Activated gamma-delta T cell (primary cell): ENCODE data around the gene GAL3ST2.

ENCODE experiments used
- DNase-seq: peaks from one replicate; lab custom pipeline; 2025; lab: John Stamatoyannopoulos, UW

Gene GAL3ST2

DNA sequence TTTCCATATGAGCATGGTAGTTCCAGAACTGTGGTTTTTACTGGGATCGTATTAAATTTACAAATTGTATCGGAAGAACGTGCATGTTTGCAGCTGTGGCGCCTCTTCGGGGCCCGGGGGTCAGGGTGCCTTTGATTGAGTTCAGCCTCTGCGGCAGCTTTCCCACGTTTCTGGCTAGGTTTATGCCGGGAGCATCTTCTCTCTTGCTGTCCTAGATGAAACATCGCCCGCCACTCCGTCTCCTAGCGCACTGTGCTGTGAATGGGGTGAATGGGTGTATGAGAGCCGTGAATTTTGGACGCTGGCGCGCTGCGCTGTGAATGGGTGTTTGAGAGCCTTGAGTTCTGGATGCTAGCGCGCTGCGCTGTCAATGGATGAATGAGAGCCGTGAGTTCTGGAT, 69.8 kb downstream of the GAL3ST2 start:
- DNase-seq, result no peak

GRCh38 chr2:241848761-241849615, 72.4 kb downstream of the GAL3ST2 start:
- no peak for DNase-seq

- no peak for DNase-seq
Measured at GRCh38 chr2:241849616-241850543, 73.3 kb downstream of the GAL3ST2 start.

- DNase-seq, result no peak
Measured at GRCh38 chr2:241850544-241851324, 74.1 kb downstream of the GAL3ST2 start.

DNA sequence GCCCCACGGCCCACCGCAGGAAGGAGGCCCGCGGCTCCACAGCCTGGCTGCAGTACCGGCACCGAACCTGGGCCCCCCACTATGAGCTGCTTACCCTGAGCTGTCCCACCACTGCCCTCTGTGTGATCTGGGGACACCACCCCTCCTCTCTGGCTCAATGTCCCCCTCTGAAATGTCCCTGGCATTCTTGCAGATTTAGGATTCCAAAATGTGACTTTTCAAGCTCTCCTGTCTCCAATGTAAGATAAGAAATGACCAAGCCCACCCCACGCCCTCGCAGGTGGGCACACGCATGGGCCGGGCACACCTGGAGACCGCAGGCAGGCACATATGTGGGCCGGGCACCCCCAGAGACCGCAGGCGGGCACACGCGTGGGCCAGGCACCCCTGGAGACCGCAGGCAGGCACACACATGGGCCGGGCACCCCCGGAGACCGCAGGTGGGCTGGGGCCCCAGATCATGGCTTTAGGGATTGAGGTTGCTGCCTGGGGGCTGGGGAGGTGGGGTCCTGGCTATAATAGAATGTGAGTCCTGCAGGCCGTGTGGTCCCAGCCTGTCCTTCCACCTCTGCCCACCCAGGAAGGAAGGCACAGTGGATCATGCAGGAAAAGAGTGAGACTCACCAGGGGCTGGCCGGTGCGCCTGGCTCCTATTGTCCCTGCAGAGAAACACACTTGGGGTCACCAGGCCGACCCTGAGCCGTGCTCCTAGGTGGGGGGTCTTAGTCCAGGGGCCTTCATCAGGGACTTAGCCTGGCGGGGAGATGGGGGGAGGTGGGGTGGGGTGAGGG, 74.9 kb downstream of the GAL3ST2 start:
- no peak for DNase-seq

GRCh38 chr2:241852116-241852980, 75.7 kb downstream of the GAL3ST2 start:
- no peak for DNase-seq

GRCh38 chr2:241852981-241853631, 76.5 kb downstream of the GAL3ST2 start:
- no peak for DNase-seq
